ENCODE data around the gene ATG2A.

Gene ATG2A

DNA sequence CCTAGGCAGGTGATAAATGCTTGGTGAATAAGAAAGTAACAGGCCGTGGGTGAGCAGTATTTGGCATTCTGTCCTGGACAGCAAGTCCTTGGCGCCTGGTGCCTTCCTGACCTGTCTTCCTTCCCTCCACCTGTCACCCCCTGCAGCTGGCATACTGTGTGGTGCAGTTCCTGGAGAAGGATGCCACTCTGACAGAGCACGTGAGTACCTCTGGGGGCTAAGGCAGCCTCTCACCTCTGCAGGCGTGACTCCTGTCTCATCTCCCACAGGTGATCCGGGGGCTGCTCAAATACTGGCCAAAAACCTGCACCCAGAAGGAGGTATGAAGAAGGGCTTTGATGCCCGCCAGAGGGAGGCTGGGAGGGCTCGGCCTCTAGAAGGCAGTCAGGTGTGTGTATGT lies 14.3 kb upstream of the ATG2A start:
- no peak for DNase-seq (ENCODE audit: extremely low read depth, low read depth)
- TF ChIP-seq, protein P1, sequence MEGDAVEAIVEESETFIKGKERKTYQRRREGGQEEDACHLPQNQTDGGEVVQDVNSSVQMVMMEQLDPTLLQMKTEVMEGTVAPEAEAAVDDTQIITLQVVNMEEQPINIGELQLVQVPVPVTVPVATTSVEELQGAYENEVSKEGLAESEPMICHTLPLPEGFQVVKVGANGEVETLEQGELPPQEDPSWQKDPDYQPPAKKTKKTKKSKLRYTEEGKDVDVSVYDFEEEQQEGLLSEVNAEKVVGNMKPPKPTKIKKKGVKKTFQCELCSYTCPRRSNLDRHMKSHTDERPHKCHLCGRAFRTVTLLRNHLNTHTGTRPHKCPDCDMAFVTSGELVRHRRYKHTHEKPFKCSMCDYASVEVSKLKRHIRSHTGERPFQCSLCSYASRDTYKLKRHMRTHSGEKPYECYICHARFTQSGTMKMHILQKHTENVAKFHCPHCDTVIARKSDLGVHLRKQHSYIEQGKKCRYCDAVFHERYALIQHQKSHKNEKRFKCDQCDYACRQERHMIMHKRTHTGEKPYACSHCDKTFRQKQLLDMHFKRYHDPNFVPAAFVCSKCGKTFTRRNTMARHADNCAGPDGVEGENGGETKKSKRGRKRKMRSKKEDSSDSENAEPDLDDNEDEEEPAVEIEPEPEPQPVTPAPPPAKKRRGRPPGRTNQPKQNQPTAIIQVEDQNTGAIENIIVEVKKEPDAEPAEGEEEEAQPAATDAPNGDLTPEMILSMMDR (IDR thresholded peaks at IDR 0.05; ENCODE audit: low read depth, low read length) = no peak

DNA sequence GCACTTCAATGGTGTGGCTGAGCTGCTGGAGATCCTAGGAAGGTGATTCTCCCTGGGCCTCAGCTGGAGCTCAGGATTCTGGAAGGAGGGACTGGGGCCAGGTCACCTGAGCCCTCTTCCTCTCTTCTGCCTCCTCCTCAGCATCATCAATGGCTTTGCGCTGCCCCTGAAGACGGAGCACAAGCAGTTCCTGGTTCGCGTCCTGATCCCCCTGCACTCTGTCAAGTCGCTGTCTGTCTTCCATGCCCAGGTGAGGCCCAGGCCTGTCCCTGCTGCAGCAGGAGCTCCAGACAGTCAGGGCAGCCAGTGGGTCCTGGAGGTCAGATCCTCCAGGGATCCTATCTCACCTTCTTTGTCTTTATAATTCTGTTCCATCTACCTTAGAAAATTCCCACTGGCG lies 13.3 kb upstream of the ATG2A start:
- no peak for DNase-seq (ENCODE audit: extremely low read depth, low read depth)
- TF ChIP-seq, protein P1 (IDR thresholded peaks at IDR 0.05; ENCODE audit: low read depth, low read length) = no peak

DNA sequence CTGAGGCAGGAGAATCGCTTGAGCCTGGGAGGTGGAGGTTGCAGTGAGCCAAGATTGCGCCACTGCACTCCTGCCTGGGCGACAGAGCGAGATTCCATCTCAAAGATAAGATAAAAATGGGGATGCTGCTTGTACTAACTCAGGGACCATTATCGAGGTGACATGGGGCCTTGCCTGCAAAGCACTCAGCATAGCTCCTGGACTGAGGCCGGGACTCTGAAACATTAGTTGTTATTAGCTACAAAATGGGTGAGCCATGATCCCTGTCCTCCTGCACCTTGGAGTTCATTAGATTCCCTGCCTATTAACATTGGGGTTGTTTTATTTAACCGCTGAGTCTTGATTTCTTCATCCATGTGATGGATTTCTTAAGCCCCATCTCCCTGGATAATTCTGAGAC lies 12.6 kb upstream of the ATG2A start:
- no peak for DNase-seq (ENCODE audit: extremely low read depth, low read depth)
- TF ChIP-seq, protein P1 (IDR thresholded peaks at IDR 0.05; ENCODE audit: low read depth, low read length) = no peak

DNA sequence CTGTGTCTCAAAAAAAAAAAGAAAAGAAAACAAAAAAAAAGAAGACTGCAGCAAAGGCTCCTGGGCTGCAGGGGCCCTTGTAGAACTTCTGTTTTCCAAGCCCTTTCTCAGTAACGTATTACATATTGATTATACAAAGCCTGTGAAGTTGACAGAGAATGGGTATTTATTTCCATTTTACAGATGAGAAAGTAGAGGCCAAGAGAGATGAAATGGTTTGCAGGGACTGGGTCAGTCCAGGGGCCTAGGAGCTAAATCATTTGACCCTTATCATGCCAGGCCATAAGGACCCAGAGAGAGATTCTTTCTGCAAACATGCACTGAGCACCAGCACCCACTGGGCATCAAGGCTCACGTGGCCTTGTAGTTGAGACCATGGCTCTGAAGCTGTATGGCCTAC lies 11.9 kb upstream of the ATG2A start:
- TF ChIP-seq, protein P1 (IDR thresholded peaks at IDR 0.05; ENCODE audit: low read depth, low read length) = no peak
- no peak for DNase-seq (ENCODE audit: extremely low read depth, low read depth)

DNA sequence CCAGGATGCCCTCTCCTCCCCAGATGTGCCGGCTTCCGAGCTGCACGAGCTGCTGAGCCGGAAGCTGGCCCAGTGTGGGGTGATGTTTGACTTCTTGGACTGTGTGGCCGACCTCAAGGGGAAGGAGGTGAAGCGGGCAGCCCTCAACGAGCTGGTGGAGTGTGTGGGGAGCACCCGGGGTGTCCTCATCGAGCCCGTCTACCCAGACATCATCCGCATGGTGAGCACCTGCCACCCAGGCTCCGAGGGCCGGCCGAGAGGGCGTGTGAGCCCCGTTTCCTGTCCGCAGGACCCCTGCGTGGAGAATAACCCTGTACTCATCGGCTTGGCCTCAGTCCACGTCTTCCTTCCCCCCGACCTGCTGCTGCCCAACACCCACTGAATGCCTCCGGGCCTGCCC lies 9.7 kb upstream of the ATG2A start:
- no peak for DNase-seq (ENCODE audit: extremely low read depth, low read depth)
- TF ChIP-seq, protein P1 (IDR thresholded peaks at IDR 0.05; ENCODE audit: low read depth, low read length) = no peak

DNA sequence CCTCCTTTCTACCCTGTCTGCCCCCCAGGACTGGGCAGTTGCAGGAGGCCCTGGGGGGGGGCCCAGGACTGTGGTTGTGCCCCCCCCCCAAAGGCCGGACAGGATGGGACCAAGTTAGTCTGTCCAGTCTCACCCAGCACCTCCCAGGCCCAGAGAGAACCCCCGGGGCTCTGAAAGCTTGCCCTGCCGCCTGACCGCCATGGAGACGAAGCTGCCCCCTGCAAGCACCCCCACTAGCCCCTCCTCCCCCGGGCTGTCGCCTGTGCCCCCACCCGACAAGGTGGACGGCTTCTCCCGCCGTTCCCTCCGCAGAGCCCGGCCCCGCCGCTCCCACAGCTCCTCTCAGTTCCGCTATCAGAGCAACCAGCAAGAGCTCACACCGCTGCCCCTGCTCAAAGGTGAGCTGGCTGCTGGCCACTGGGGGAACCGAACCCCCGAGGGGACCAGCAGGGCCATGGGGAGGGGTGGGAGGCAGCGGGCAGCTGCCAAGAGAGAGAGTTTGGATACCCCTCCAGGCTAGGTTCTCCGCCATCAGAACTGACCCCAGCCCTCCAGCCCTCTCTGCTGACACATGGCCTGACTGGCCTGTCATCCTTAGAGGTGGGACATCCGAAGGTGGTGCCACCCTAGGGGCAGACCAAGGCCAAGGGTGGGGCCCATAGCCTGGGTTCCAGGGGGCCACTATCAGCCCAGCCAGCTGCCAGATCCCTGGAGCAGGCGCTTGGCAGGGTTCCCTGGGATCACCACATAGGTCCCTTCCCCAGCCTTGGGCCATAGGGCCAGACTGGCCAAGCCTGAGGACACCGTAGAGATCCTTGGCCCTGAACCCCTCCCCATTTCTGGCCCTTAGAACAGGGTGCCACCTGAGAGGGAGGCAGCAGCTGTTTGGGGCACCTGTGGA lies 8.8 kb upstream of the ATG2A start:
- TF ChIP-seq, protein P1 (IDR thresholded peaks at IDR 0.05; ENCODE audit: low read depth, low read length) = no peak

DNA sequence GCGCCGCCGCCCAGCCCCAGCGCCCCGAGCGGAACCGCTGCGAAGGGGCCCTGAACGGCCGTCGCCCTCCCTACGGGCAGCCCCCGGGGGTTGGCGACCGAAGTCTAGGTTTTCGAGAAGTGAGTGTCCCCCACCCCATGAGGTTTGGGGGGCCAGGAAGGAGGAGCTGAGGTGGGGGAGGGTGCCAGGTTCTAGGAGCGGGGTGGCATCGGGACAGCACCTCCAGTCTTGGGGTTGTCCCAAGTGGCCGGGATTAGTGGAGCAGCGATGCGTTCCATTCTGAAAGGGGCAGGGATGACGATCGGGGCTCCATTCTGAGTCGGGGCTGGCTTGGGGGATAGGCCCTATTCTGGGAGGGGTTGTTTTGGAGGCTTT lies 7.9 kb upstream of the ATG2A start:
- TF ChIP-seq, protein P1 (IDR thresholded peaks at IDR 0.05; ENCODE audit: low read depth, low read length) = no peak
- no peak for DNase-seq (ENCODE audit: extremely low read depth, low read depth)

More for the DNA sequence above, 8.8 kb upstream of the ATG2A start:
- no peak for DNase-seq (ENCODE audit: extremely low read depth, low read depth)

Data from AG09319 (cell line).